Endothelial cell (in vitro differentiated cells): ENCODE data around the gene LINS1. TPM values are rescaled to one million over a fixed set of nuclear protein-coding genes. Genes with fewer than 3 reads are reported as not detected.

ENCODE experiments used
- DNase-seq: peaks from one replicate; pipeline ENCODE4 v3.0.0; 2021; ENCODE audit warnings: low spot score
- H3K27ac Mint-ChIP-seq: one replicate; pipeline ENCODE4 v1.8.0; 2021; ENCODE audit warnings: mixed read lengths, inconsistent platforms; ENCODE audit not compliant: unreplicated experiment
- H3K27me3 Mint-ChIP-seq: one replicate; pipeline ENCODE4 v1.8.0; 2021; ENCODE audit warnings: mild to moderate bottlenecking, moderate library complexity, mixed read lengths, inconsistent platforms; ENCODE audit not compliant: unreplicated experiment
- H3K36me3 Mint-ChIP-seq: one replicate; pipeline ENCODE4 v1.8.0; 2021; ENCODE audit warnings: mild to moderate bottlenecking, low read depth, mixed read lengths, inconsistent platforms; ENCODE audit not compliant: unreplicated experiment
- H3K4me1 Mint-ChIP-seq: one replicate; pipeline ENCODE4 v1.8.0; 2021; ENCODE audit warnings: mild to moderate bottlenecking, mixed read lengths, inconsistent platforms; ENCODE audit not compliant: unreplicated experiment
- H3K4me3 Mint-ChIP-seq: one replicate; pipeline ENCODE4 v1.8.0; 2021; ENCODE audit warnings: mild to moderate bottlenecking, mixed read lengths, inconsistent platforms; ENCODE audit not compliant: unreplicated experiment
- H3K9me3 Mint-ChIP-seq: one replicate; pipeline ENCODE4 v1.8.0; 2021; ENCODE audit warnings: mixed read lengths, inconsistent platforms; ENCODE audit not compliant: unreplicated experiment
- CTCF ChIP-seq: fragments of 200-600 bp; sonication (generic); IDR thresholded peaks from one replicate; pipeline ENCODE4 v1.5.0; 2021; ENCODE audit warnings: antibody characterized with exemption; ENCODE audit not compliant: unreplicated experiment
- total RNA-seq: library from RNA; stranded (reverse); fragmentation: NEBNext Ultra II Directional; extraction: Animal tissue kit (Norgen Biotek cat#: 25700); gene quantifications from one replicate; pipeline ENCODE4 v1.2.1, GENCODE V29; 2021; ENCODE audit not compliant: unreplicated experiment

Gene LINS1
- total RNA-seq, 1 donor from 2014 or later: 10.2 TPM

- Mint-ChIP-seq H3K9me3 (no peaks in the 10 kb centered on the region), H3K27me3 (no peaks in the 10 kb centered on the region), H3K36me3 (no peaks in the 10 kb centered on the region), H3K4me3 (no peak overlapping the region), H3K4me1 (peaks cover 4% of the 10 kb centered on the region), H3K27ac (no peak overlapping the region)
- no peak for TF ChIP-seq CTCF
- DNase-seq: no peak
Measured at GRCh38 chr15:100520132-100520921, 81.7 kb downstream of the LINS1 start.

DNA sequence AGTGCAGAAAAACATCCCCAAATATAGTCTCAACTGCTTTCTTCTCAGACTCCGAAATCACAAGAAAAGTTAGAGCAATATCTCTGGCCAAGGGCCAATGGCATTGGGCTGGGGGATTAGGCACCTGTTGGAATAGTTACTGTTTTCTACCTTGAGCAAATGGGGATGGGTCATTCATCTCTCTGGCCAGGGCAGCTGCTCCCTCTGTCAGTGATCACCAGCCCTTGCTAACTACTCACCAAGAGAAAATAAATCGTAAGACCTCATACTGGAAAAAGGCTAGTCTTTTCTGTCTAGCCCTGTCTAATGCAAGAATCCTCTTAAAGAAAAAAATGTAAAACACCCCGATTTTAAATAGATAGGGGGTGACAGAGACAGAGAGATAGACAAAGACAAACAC lies 84.1 kb downstream of the LINS1 start:
- no peak overlapping the region for H3K27ac Mint-ChIP-seq
- no peaks in the 10 kb centered on the region for H3K27me3 Mint-ChIP-seq
- peaks cover 4% of the 10 kb centered on the region for H3K4me1 Mint-ChIP-seq
- H3K36me3 Mint-ChIP-seq: no peaks in the 10 kb centered on the region
- TF ChIP-seq CTCF: no peak
- no peak for DNase-seq
- H3K4me3 Mint-ChIP-seq: no peak overlapping the region
- H3K9me3 Mint-ChIP-seq: no peaks in the 10 kb centered on the region

Other genes starting within 250 kb of the LINS1 start
- gene CERS3, start 73.2 kb downstream of the LINS1 start, total RNA-seq: not detected
- gene ASB7, start 405 bp upstream of the LINS1 start, total RNA-seq: 16.2 TPM